ENCODE results near the gene DUSP19. TPM values are rescaled to one million over a fixed set of nuclear protein-coding genes. Genes with fewer than 3 reads are reported as not detected.

Gene DUSP19
- total and polyA plus RNA-seq, 2 donors from 2014 or later: 1.8 to 4.4 TPM

- Histone ChIP-seq H3K9me3 (ENCODE audit: control insufficient read depth in 2 of 3, insufficient read depth in 1 of 3, low read length in 3 of 3) (no peaks in the 10 kb centered on the region), H3K27me3 (ENCODE audit: control insufficient read depth, insufficient read depth, low read length) (no peaks in the 10 kb centered on the region), H3K36me3 (ENCODE audit: control insufficient read depth in 2 of 3, insufficient read depth in 3 of 3, low read length in 3 of 3) (no peaks in the 10 kb centered on the region), H3K27ac (ENCODE audit: low read depth in 2 of 2, low read length in 2 of 2) (no peak overlapping the region), H3K4me3 (ENCODE audit: low read length in 3 of 3) (no peak overlapping the region), H3K4me1 (ENCODE audit: control insufficient read depth in 2 of 3, insufficient read depth in 2 of 3, low read depth in 1 of 3, low read length in 3 of 3) (no peaks in the 10 kb centered on the region), H3K9ac (ENCODE audit: low read length in 3 of 3) (no peak overlapping the region)
- no peak for DNase-seq
- intact Hi-C loops (cut with DNase I): no loop called here
- TF ChIP-seq CTCF (IDR thresholded peaks at IDR 0.05; ENCODE audit: borderline replicate concordance, extremely low read depth, insufficient read depth): no peak
- no peak for FAIRE-seq
Measured at GRCh38 chr2:183049420-183049819, 29.1 kb upstream of the DUSP19 start.

- no peaks in the 10 kb centered on the region for H3K4me1 ChIP-seq (ENCODE audit: control insufficient read depth in 2 of 3, insufficient read depth in 2 of 3, low read depth in 1 of 3, low read length in 3 of 3)
- H3K9ac ChIP-seq (ENCODE audit: low read length in 3 of 3): no peak overlapping the region
- no peaks in the 10 kb centered on the region for H3K9me3 ChIP-seq (ENCODE audit: control insufficient read depth in 2 of 3, insufficient read depth in 1 of 3, low read length in 3 of 3)
- no peak for TF ChIP-seq CTCF (IDR thresholded peaks at IDR 0.05; ENCODE audit: borderline replicate concordance, extremely low read depth, insufficient read depth)
- no peaks in the 10 kb centered on the region for H3K36me3 ChIP-seq (ENCODE audit: control insufficient read depth in 2 of 3, insufficient read depth in 3 of 3, low read length in 3 of 3)
- FAIRE-seq (no peak), DNase-seq (no peak)
- H3K27me3 ChIP-seq (ENCODE audit: control insufficient read depth, insufficient read depth, low read length): no peaks in the 10 kb centered on the region
- H3K4me3 ChIP-seq (ENCODE audit: low read length in 3 of 3): no peak overlapping the region
- intact Hi-C loops (cut with DNase I): no loop called here
- H3K27ac ChIP-seq (ENCODE audit: low read depth in 2 of 2, low read length in 2 of 2): no peak overlapping the region
Measured at GRCh38 chr2:183057333-183057985, 21.1 kb upstream of the DUSP19 start.

- intact Hi-C loops (cut with DNase I): no loop called here
- FAIRE-seq: no peak
Measured at GRCh38 chr2:183059561-183059960, 19.0 kb upstream of the DUSP19 start.

More at GRCh38 chr2:183059561-183059960, 19.0 kb upstream of the DUSP19 start:
- H3K9ac ChIP-seq (ENCODE audit: low read length in 3 of 3): no peak overlapping the region
- no peaks in the 10 kb centered on the region for H3K9me3 ChIP-seq (ENCODE audit: control insufficient read depth in 2 of 3, insufficient read depth in 1 of 3, low read length in 3 of 3)
- no peaks in the 10 kb centered on the region for H3K4me1 ChIP-seq (ENCODE audit: control insufficient read depth in 2 of 3, insufficient read depth in 2 of 3, low read depth in 1 of 3, low read length in 3 of 3)
- no peak for DNase-seq
- H3K4me3 ChIP-seq (ENCODE audit: low read length in 3 of 3): no peak overlapping the region
- no peaks in the 10 kb centered on the region for H3K36me3 ChIP-seq (ENCODE audit: control insufficient read depth in 2 of 3, insufficient read depth in 3 of 3, low read length in 3 of 3)
- H3K27me3 ChIP-seq (ENCODE audit: control insufficient read depth, insufficient read depth, low read length): no peaks in the 10 kb centered on the region
- H3K27ac ChIP-seq (ENCODE audit: low read depth in 2 of 2, low read length in 2 of 2): no peak overlapping the region
- TF ChIP-seq CTCF (IDR thresholded peaks at IDR 0.05; ENCODE audit: borderline replicate concordance, extremely low read depth, insufficient read depth): no peak

Data from kidney (tissue), 14 donors.